ENCODE measurements around the gene CDY2B.
"Not testable (repeated sequence)": the region's sequence is repeated elsewhere in the genome, so short reads cannot be mapped to it uniquely, and the experiment has no call there.

Gene CDY2B, protein sequence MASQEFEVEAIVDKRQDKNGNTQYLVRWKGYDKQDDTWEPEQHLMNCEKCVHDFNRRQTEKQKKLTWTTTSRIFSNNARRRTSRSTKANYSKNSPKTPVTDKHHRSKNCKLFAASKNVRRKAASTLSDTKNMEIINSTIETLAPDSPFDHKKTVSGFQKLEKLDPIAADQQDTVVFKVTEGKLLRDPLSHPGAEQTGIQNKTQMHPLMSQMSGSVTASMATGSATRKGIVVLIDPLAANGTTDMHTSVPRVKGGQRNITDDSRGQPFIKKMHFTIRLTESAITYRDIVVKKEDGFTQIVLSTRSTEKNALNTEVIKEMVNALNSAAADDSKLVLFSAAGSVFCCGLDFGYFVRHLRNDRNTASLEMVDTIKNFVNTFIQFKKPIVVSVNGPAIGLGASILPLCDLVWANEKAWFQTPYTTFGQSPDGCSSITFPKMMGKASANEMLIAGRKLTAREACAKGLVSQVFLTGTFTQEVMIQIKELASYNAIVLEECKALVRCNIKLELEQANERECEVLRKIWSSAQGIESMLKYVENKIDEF

DNA sequence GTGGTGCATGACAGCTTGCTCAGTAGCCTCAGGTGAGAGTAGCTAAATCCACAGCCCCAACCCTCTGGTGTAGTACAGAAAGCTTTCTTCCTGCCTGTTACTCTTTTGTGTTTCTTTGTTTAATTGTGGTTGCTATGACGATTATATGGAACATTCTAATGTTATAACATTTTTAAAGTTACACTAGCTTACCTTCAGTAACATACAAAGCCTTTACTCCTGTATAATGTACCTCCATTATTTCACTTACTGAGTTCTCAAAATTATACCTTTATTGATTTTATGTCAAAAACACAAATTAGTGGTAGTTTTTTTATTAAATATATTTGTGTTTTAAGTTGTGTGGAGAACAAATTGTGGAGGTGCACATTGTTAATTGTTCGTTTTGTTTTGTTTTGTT, at the start of gene CDY2B:
CDY2B (minus strand) TSS at position 101 of the 400 bp plus-strand sequence. CDS start 328 bp downstream, outside the sequence.
- not testable (repeated sequence) for H3K27ac ChIP-seq; DNase-seq (ENCODE audit: low spot score)

DNA sequence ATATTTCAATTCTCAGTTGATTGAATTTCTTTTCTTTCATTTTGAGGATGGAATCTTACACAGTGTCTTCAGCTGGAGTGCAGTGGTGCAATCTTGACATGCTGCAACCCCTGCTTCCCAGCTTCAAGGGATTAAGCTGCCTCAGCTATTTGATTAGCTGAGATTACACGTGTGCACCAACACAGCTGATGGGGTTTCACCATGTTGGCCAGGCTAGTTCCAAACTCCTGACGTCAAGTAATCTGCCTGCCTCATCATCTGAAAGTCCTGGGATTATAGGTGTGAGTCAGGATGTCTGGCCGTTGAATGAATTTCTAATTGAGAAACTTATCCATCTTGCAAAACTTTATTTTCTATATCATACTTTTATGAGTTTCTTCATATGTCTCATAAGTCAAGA, 28.0 kb upstream of the CDY2B start:
- not testable (repeated sequence) for H3K4me3 ChIP-seq; H3K27ac ChIP-seq; DNase-seq (ENCODE audit: low spot score)

More for the DNA sequence above, at the start of gene CDY2B:
- not testable (repeated sequence) for H3K4me3 ChIP-seq

DNA sequence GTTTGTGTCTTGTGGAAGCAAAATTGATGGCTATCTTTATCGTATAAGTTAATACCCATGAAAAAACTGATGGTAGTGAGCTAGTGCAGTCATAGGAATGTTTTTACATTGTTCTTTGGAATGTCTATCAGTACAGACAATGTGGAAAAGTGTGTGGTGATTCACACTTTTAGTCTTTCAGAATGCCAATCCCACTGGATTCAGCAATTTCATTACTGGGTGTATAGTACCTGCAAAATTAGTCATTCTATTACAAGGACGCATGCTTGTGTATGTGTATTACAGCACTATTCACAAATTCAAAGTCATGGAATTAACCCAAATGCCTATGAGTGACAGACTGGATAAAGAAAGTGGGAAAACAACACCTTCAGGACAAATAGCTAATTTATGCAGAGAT, 27.3 kb upstream of the CDY2B start:
- DNase-seq (ENCODE audit: low spot score); H3K4me3 ChIP-seq; H3K27ac ChIP-seq: not testable (repeated sequence)

- not testable (repeated sequence) for H3K27ac ChIP-seq; H3K4me3 ChIP-seq; DNase-seq (ENCODE audit: low spot score)
Observed at GRCh38 chrY:17881697-17882096, 1.7 kb upstream of the CDY2B start.

DNA sequence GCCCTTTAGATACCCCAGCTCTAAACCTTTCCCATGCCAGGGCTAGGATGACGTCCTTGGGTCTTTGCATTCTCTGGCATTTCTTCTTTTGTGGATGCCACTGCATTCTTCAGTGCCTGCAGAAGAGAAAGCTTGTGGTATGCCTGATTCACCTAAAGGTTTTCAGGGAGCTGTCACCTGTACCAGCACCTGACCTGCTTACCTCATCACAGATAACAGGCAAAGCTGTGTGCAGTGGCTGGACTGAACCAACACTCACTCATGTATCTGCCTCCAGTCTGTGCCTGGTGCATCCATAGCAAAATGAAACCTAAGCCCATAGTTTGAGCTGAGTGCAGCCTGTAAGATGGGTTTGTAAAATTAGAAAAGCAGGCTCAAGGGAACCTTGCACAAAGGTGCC, 3.3 kb downstream of the CDY2B start:
- H3K4me3 ChIP-seq; H3K27ac ChIP-seq; DNase-seq (ENCODE audit: low spot score): not testable (repeated sequence)

DNA sequence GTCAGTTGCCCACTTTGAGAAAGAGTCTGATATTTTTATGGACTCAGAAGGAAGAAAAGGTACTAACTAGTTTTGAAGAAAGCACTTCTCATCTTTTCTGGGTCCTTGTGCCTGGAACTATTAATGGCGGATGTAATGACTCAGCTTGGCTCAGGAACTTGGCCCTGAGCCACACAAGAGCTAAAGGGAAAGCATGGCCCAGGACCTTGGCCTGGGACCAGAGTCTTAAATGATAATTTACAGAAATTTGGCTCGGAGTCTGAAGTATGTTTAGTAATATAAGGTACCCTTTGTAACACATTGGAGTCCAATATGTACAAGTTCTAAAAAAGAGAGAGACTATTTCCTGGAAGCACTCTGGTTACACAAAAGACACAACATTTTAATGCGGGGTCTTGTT, 4.6 kb downstream of the CDY2B start:
- H3K4me3 ChIP-seq; DNase-seq (ENCODE audit: low spot score); H3K27ac ChIP-seq: not testable (repeated sequence)

GRCh38 chrY:17871194-17871903, 8.7 kb downstream of the CDY2B start:
- not testable (repeated sequence) for H3K27ac ChIP-seq; H3K4me3 ChIP-seq; DNase-seq (ENCODE audit: low spot score)

- not testable (repeated sequence) for H3K27ac ChIP-seq; DNase-seq (ENCODE audit: low spot score); H3K4me3 ChIP-seq
Observed at GRCh38 chrY:17870737-17871136, 9.3 kb downstream of the CDY2B start.

- not testable (repeated sequence) for DNase-seq (ENCODE audit: low spot score)
Observed at GRCh38 chrY:17867850-17868249, 12.2 kb downstream of the CDY2B start.

DNA sequence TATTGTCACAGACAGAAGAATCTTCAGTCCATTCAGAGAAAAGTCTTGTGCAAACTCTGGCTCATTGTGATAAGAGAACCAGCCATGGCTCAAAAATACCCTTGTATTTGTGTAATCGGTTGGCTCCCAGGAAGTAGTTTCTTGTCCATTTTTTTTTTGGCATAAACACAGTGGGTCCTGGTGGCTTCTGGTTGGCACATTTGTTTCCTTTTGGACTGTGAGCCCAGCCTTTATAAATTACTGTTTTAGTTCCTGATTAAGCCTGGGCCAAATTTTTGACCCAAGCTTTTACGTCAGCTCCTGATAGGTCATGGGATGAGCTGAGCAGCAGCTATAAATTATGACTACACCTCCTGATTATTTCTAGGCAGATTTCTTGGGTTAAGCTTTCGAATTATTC, 19.4 kb downstream of the CDY2B start:
- not testable (repeated sequence) for DNase-seq (ENCODE audit: low spot score); H3K27ac ChIP-seq; H3K4me3 ChIP-seq

More at GRCh38 chrY:17867850-17868249, 12.2 kb downstream of the CDY2B start:
- H3K4me3 ChIP-seq, H3K27ac ChIP-seq: not testable (repeated sequence)

DNA sequence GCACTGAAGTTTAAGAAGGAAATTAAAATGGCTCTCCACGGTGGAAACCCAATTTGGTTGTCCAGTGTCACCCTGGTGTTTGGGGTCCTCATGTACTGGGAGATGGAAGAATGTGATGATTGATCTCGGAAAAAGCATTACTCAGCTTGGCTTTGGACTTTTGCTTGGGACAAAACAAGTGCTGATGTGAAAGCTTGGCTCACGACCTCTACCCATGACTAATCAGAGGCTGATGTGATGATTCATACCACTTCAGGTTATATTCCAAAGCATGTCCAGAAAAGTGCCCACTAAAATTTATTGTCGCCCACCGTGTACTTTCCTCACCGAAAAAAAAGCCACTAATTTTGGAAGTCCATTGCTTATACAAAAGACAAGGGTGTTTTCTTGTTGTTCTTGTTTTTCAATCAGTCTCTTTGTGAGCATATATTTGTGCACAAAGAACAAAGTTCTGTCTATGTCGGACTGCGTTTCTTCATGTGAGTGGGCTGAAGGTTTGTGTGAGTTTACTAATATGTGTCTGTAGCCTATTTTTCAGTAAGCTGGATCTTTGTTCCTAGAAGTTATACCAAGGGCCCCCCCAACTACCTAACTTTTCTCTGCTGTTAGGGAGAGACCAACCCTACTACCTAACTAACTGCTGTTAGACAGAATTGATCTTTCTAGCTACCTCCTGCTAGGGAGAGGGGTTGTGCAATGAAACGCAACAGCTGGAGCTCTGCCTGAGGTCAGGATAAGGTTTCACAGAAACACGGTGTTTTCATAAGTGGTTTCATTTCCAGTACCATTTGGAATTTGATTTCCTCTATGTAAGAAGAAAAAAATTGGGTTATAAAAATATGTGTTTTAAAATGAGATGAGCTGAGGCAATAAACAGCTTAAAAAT, 22.8 kb downstream of the CDY2B start:
- not testable (repeated sequence) for DNase-seq (ENCODE audit: low spot score); H3K27ac ChIP-seq; H3K4me3 ChIP-seq

GRCh38 chrY:17856508-17856907, 23.5 kb downstream of the CDY2B start:
- not testable (repeated sequence) for H3K4me3 ChIP-seq; DNase-seq (ENCODE audit: low spot score); H3K27ac ChIP-seq

- not testable (repeated sequence) for H3K27ac ChIP-seq; DNase-seq (ENCODE audit: low spot score); H3K4me3 ChIP-seq
Observed at GRCh38 chrY:17849131-17849530, 30.9 kb downstream of the CDY2B start.

DNA sequence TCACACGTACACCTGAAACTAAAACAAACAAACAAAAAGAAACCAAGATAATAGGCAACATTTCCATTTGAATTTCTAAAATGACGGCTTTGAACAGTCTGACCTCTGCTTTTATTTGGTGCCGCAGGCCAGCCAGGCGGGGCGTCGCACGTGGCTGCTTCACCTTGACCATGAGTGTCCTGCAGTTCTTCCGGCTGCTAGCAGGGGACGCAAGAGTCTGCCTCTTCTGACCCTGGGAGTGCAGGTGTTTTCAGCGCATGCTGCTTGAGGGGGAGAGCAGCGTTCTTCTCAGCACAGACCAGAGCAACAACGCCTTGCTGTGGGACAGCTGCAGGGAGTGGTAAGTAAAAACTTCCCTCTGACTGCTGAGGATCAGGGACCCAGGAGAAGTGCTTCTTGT, 47.9 kb downstream of the CDY2B start:
- DNase-seq (ENCODE audit: low spot score); H3K27ac ChIP-seq: not testable (repeated sequence)

More for the DNA sequence above, 47.9 kb downstream of the CDY2B start:
- not testable (repeated sequence) for H3K4me3 ChIP-seq
